Tibial nerve (tissue), 4 donors: ENCODE data around the gene HPRT1. TPM values are rescaled to one million over a fixed set of nuclear protein-coding genes. Genes with fewer than 3 reads are reported as not detected.

Experiments used
- DNase-seq, 2 donors: peaks; one replicate each; pipeline ENCODE4 v3.0.0-alpha.2; 2019; ENCODE audit warnings: low spot score in 2 of 2
- H3K27ac ChIP-seq, 4 donors: fragments of 200-600 bp; sonication (generic) in 3 of 4; one replicate each; pipeline ENCODE4 v1.5.1; 2017 to 2019; ENCODE audit warnings: mild to moderate bottlenecking in 1 of 4
- H3K27me3 ChIP-seq, 2 donors: fragments of 200-600 bp; sonication (generic) in 1 of 2; one replicate each; pipeline versions ENCODE4 v1.5.1 to v1.6.0; 2017 to 2019
- H3K36me3 ChIP-seq, 3 donors: fragments of 200-600 bp; sonication (generic); one replicate each; pipeline ENCODE4 v1.5.1; 2018 to 2019
- H3K4me1 ChIP-seq, 4 donors: fragments of 200-600 bp; sonication (generic) in 3 of 4; one replicate each; pipeline ENCODE4 v1.5.1; 2017 to 2019
- H3K4me3 ChIP-seq, 4 donors: fragments of 200-600 bp; sonication (generic) in 3 of 4; one replicate each; pipeline ENCODE4 v1.5.1; 2017 to 2019; ENCODE audit warnings: mild to moderate bottlenecking in 1 of 4, moderate library complexity in 1 of 4
- H3K9me3 ChIP-seq, 4 donors: fragments of 200-600 bp; sonication (generic) in 3 of 4; one replicate each; pipeline ENCODE4 v1.5.1; 2017 to 2019
- EP300 ChIP-seq, 2 donors: sonication (generic); formaldehyde crosslinking; IDR thresholded peaks; one replicate each; pipeline ENCODE4 v1.6.1; 2017; ENCODE audit warnings: antibody characterized with exemption in 2 of 2, mild to moderate bottlenecking in 1 of 2
- POLR2A ChIP-seq, 2 donors: fragments of 450-650 bp; IDR thresholded peaks; one replicate each; pipeline ENCODE4 v1.6.1; 2017; ENCODE audit warnings: antibody characterized with exemption in 2 of 2, mild to moderate bottlenecking in 2 of 2, moderate library complexity in 2 of 2
- whole genome bisulfite sequencing, 2 donors: methylation state at CpG; one replicate each; pipeline ENCODE4 v1.1.5; 2018; 5-methylcytosine and 5-hydroxymethylcytosine counted together
- total RNA-seq, 4 donors: library from RNA; depleted of rRNA; stranded (reverse); fragments of >200 nt; gene quantifications; one replicate each; pipeline ENCODE4 v1.1.0, GENCODE V29; 2016
- TF ChIP-seq, protein P1 (sequence below), 5 experiments: fragments of 200-600 bp in 3 of 5; fragments of 450-650 bp in 2 of 5; sonication (generic) in 3 of 5; IDR thresholded peaks; one replicate each; pipeline ENCODE4 v1.5.1; 2016 to 2019; ENCODE audit warnings: antibody characterized with exemption in 5 of 5, mild to moderate bottlenecking in 3 of 5, moderate library complexity in 2 of 5

HPRT1 gene, protein sequence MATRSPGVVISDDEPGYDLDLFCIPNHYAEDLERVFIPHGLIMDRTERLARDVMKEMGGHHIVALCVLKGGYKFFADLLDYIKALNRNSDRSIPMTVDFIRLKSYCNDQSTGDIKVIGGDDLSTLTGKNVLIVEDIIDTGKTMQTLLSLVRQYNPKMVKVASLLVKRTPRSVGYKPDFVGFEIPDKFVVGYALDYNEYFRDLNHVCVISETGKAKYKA
- total RNA-seq: 10 to 100 TPM in 2 of 4 donors, 1 to 10 TPM in 2; 4.1 to 35.6 (median 9.7) TPM

DNA sequence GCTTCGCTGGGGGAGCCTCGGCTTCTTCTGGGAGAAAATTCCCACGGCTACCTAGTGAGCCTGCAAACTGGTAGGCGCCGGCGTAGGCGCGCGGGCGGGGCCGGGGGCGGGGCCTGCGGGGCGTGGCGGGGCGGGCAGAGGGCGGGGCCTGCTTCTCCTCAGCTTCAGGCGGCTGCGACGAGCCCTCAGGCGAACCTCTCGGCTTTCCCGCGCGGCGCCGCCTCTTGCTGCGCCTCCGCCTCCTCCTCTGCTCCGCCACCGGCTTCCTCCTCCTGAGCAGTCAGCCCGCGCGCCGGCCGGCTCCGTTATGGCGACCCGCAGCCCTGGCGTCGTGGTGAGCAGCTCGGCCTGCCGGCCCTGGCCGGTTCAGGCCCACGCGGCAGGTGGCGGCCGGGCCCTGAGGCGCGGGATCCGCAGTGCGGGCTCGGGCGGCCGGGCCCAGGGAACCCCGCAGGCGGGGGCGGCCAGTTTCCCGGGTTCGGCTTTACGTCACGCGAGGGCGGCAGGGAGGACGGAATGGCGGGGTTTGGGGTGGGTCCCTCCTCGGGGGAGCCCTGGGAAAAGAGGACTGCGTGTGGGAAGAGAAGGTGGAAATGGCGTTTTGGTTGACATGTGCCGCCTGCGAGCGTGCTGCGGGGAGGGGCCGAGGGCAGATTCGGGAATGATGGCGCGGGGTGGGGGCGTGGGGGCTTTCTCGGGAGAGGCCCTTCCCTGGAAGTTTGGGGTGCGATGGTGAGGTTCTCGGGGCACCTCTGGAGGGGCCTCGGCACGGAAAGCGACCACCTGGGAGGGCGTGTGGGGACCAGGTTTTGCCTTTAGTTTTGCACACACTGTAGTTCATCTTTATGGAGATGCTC is at the start of gene HPRT1:
HPRT1 (plus strand) TSS at position 161 of the 857 bp plus-strand sequence; CDS start at position 308, 147 bp downstream.
- TF ChIP-seq, protein P1, sequence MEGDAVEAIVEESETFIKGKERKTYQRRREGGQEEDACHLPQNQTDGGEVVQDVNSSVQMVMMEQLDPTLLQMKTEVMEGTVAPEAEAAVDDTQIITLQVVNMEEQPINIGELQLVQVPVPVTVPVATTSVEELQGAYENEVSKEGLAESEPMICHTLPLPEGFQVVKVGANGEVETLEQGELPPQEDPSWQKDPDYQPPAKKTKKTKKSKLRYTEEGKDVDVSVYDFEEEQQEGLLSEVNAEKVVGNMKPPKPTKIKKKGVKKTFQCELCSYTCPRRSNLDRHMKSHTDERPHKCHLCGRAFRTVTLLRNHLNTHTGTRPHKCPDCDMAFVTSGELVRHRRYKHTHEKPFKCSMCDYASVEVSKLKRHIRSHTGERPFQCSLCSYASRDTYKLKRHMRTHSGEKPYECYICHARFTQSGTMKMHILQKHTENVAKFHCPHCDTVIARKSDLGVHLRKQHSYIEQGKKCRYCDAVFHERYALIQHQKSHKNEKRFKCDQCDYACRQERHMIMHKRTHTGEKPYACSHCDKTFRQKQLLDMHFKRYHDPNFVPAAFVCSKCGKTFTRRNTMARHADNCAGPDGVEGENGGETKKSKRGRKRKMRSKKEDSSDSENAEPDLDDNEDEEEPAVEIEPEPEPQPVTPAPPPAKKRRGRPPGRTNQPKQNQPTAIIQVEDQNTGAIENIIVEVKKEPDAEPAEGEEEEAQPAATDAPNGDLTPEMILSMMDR (IDR thresholded peaks at IDR 0.05): no peak
- peak in 1 of 2 donors; percentile 65 for TF ChIP-seq EP300 (IDR thresholded peaks at IDR 0.05)
- peak; percentile 28 to 38 for TF ChIP-seq POLR2A (IDR thresholded peaks at IDR 0.05)
- H3K4me3 ChIP-seq: peak within 1 kb of the TSS; percentile 57 to 86 (median 58)
- no peaks in the 10 kb centered on the region for H3K36me3 ChIP-seq
- H3K27me3 ChIP-seq: no peaks in the 10 kb centered on the region
- peak; percentile 51 to 54 for DNase-seq
- no peaks in the 10 kb centered on the region for H3K9me3 ChIP-seq
- 0 to 43% methylated on average over 11 to 77 of the region's 85 CpGs for WGBS, 2 donors
- H3K27ac ChIP-seq: peak within 1 kb of the TSS in 3 of 4 donors; percentile 74 to 86 (median 80)
- no peaks in the 10 kb centered on the region for H3K4me1 ChIP-seq

DNA sequence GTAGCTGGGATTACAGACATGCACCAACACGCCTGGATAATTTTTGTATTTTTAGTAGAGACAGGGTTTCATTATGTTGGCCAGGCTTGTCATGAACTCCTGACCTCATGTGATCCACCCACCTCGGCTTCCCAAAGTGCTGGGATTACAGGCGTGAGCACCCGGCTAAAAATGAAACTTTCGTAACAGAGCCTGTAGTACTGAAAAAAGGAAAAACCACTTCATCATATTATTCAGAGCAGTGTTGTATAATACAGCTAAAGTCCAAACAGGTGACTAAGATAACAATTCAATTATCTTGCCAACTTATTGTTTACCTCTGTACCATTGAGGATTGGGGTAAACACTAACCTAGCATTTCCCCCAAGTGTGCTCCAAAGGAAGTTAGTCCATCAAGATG is 43.9 kb upstream of the HPRT1 start:
- whole genome bisulfite sequencing, 2 donors: 54 to 60% methylated on average over 5 of the region's 5 CpGs

DNA sequence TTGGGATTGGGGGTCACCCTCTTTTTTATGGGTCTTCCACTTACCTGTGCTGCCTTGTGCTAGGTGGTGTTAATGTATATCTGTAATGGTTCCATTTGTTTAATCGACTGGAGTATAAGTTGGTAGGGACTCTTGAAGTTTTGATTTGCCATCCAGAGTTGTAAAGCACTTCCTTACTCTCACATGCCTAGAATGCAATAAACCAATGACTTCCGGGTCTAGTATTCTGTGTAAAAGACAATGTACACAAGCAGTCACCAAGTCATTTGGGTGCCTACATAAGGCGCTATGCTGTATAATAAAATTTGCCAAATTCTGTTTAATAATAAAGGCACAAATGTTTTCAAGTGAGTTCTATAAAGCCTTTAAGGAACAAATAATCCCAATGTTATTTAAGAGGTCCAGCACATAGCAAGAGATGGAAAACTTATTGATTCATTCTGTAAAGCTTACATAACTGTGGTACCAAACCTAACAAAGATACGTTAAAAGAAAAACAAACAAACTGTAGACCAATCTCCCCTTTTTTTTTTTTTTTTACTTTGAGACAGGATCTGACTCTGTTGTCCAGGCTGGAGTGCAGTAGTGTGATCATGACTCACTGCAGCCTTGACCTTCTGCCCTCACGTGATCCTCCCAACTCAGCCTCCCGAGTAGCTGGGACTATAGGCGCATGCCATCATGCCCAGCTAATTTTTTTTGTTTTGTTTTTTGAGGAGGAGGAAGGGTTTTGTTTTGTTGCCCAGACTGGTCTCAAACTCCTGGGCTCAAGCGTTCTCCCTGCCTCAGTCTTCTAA is 41.5 kb upstream of the HPRT1 start:
- DNase-seq: no peak
- Histone ChIP-seq H3K4me1 (no peaks in the 10 kb centered on the region), H3K9me3 (no peaks in the 10 kb centered on the region), H3K27me3 (no peaks in the 10 kb centered on the region), H3K36me3 (peaks cover 0 to 9% (median 0%) of the 10 kb centered on the region in 3 donors), H3K4me3 (no peak overlapping the region), H3K27ac (no peak overlapping the region)
- TF ChIP-seq EP300 (IDR thresholded peaks at IDR 0.05): no peak
- TF ChIP-seq, protein P1 (IDR thresholded peaks at IDR 0.05): no peak
- TF ChIP-seq POLR2A (IDR thresholded peaks at IDR 0.05): no peak
- 69 to 82% methylated on average over 8 of the region's 8 CpGs for WGBS, 2 donors

More for the DNA sequence above, 43.9 kb upstream of the HPRT1 start:
- no peak overlapping the region for H3K27ac ChIP-seq
- no peak overlapping the region for H3K4me3 ChIP-seq
- peaks cover 0 to 9% (median 0%) of the 10 kb centered on the region in 3 donors for H3K36me3 ChIP-seq
- no peaks in the 10 kb centered on the region for H3K4me1 ChIP-seq
- H3K27me3 ChIP-seq: peaks cover 0 to 7% of the 10 kb centered on the region in 2 donors
- no peaks in the 10 kb centered on the region for H3K9me3 ChIP-seq
- TF ChIP-seq, protein P1 (IDR thresholded peaks at IDR 0.05): no peak
- TF ChIP-seq EP300 (IDR thresholded peaks at IDR 0.05): no peak
- TF ChIP-seq POLR2A (IDR thresholded peaks at IDR 0.05): no peak
- no peak for DNase-seq

DNA sequence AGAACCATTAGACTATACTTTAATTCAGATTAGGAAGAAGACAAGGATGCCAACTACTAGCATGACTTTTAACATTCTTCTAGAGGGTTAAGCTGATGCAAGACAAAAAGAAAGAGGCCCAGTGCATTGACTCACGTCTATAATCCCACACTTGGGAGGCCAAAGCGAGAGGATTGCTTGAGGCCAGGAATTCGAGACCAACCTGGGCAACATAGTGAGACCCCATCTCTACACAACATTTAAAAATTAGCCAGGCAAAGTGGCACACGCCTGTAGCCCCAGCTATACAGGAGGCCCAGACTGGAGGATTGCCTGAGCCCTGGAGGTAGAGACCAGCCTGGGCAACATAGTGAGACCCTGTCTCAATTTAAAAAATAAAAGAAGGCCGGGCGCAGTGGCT is 40.2 kb upstream of the HPRT1 start:
- TF ChIP-seq POLR2A (IDR thresholded peaks at IDR 0.05) (no peak), EP300 (IDR thresholded peaks at IDR 0.05) (no peak)
- TF ChIP-seq, protein P1 (IDR thresholded peaks at IDR 0.05): no peak
- Histone ChIP-seq H3K27me3 (no peaks in the 10 kb centered on the region), H3K9me3 (no peaks in the 10 kb centered on the region), H3K27ac (no peak overlapping the region), H3K4me3 (no peak overlapping the region), H3K4me1 (no peaks in the 10 kb centered on the region), H3K36me3 (peaks cover 0 to 9% (median 0%) of the 10 kb centered on the region in 3 donors)
- DNase-seq: no peak
- 78 to 81% methylated on average over 6 of the region's 6 CpGs for WGBS, 2 donors
